ENCODE results near the gene GFOD1. TPM values are rescaled to one million over a fixed set of nuclear protein-coding genes. Genes with fewer than 3 reads are reported as not detected.

GFOD1 gene
- total RNA-seq, 1 experiment from 2014 or later, result 0.68 TPM

DNA sequence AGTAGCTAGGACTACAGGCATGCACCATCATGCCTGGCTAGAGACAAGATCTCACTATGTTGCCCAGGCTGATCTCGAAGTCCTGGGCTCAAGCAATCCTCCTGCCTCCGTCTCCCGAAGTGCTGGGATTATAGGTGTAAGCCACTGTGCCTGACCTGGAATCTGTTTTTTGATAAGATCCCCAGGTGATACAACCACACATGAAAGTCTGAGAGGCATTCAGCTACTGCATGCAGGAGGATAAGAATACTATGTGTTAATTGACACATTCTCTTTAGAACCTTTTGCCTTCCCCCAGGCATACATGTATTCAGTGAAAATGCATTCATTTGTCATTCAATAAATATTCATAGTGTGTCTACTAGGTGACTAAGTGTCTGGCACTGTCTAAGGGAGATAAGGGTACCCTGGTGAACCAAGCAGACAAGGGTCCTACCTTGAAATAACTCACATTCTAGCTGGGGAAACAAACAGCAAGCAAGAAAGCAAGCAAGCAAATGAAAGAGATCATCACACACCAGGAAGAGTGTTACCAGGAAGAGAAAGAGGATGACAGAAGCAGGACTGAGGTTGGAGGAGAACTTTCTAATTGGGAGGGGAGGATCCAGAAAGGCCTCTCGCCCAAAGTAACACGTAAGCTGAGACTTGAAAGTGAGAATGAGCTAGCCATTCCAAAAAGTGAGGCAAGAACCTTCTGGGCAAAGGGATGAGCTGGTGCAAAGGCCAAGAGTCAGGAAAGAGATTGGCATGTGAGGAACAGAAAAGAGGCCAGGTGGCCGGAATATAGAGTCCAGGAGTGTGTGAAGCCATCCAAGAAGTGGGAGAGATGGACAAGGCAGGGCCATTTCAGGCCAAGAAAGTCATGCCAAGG, 6.5 kb downstream of the GFOD1 start:
- intact Hi-C loops (cut with micrococcal nuclease; ENCODE audit: unreplicated experiment), result no loop called here
- H2AFZ ChIP-seq, result no peak overlapping the region
- H3K4me3 ChIP-seq, result no peak overlapping the region
- H3K4me2 ChIP-seq, result 0 out of 2 replicates have a peak overlapping the region, but pooled peaks have one; percentile 0
- ChIA-PET CTCF (no interaction called here), POLR2A (ENCODE audit: unreplicated experiment) (no interaction called here)
- H3K27me3 ChIP-seq (ENCODE audit: insufficient read depth, low read depth), result no peaks in the 10 kb centered on the region
- peaks cover 42% of the 10 kb centered on the region for H3K4me1 ChIP-seq (replicated peaks; ENCODE audit: insufficient read depth)
- peak in 1 of 2 experiments; percentile 76 for DNase-seq
- no peaks in the 10 kb centered on the region for H3K9me2 ChIP-seq (ENCODE audit: insufficient read depth)
- no peaks in the 10 kb centered on the region for H3K36me3 ChIP-seq (ENCODE audit: low read depth)
- H3K27ac ChIP-seq, result 0 out of 2 replicates have a peak overlapping the region, but pooled peaks have one; percentile 1
- peaks cover 18% of the 10 kb centered on the region; the same call in 1 of the 2 replicates for H3F3A ChIP-seq (ENCODE audit: insufficient read depth, low read depth)
- TF ChIP-seq, protein P1, sequence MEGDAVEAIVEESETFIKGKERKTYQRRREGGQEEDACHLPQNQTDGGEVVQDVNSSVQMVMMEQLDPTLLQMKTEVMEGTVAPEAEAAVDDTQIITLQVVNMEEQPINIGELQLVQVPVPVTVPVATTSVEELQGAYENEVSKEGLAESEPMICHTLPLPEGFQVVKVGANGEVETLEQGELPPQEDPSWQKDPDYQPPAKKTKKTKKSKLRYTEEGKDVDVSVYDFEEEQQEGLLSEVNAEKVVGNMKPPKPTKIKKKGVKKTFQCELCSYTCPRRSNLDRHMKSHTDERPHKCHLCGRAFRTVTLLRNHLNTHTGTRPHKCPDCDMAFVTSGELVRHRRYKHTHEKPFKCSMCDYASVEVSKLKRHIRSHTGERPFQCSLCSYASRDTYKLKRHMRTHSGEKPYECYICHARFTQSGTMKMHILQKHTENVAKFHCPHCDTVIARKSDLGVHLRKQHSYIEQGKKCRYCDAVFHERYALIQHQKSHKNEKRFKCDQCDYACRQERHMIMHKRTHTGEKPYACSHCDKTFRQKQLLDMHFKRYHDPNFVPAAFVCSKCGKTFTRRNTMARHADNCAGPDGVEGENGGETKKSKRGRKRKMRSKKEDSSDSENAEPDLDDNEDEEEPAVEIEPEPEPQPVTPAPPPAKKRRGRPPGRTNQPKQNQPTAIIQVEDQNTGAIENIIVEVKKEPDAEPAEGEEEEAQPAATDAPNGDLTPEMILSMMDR (conservative IDR thresholded peaks at IDR 0.05), result no peak
- TF ChIP-seq EZH2 (IDR thresholded peaks at IDR 0.05; ENCODE audit: low read depth), result no peak
- peaks cover 18% of the 10 kb centered on the region; the same call in 1 of the 2 replicates for H3K79me2 ChIP-seq (ENCODE audit: low read depth)
- H4K20me1 ChIP-seq (ENCODE audit: insufficient read depth), result no peaks in the 10 kb centered on the region
- H3K9me3 ChIP-seq (ENCODE audit: insufficient read depth, low read depth), result no peaks in the 10 kb centered on the region
- BruUV-seq (replicated peaks), result no TSS peak

DNA sequence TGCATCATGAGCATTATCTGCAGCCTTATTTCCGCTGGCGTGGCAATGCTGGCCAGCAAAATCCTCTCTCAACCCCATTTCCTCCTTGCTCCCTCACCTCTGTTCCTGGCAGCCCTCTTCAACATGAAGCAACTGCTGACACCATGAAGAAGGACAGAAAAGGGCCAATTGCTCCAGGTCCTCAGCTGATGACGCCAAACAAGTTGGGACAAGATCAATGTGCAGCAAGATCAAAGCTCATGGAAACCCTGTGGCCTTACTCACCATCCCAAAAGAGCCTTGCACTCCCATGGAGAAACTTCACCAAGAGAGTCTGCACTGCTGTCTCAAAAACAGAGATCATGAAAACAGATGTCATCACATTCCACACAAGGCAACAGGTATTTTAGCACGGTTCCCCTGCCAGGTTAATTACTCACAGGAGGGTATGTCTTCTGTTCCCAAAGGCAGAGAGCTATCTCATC, 7.4 kb downstream of the GFOD1 start:
- H3K4me3 ChIP-seq, result no peak overlapping the region
- no peaks in the 10 kb centered on the region for H3K36me3 ChIP-seq (ENCODE audit: low read depth)
- DNase-seq, result peak in 1 of 2 experiments; percentile 37
- no peak for TF ChIP-seq EZH2 (IDR thresholded peaks at IDR 0.05; ENCODE audit: low read depth)
- TF ChIP-seq, protein P1 (conservative IDR thresholded peaks at IDR 0.05), result no peak
- no peak overlapping the region for H3K4me2 ChIP-seq
- no peak overlapping the region for H2AFZ ChIP-seq
- no peak overlapping the region for H3K27ac ChIP-seq
- no peaks in the 10 kb centered on the region for H3K9me3 ChIP-seq (ENCODE audit: insufficient read depth, low read depth)
- intact Hi-C loops (cut with micrococcal nuclease; ENCODE audit: unreplicated experiment), result loop anchor here (5.0 kb wide), 1 partner anchor 143 kb away; no protein-coding TSS in a partner anchor
- H3F3A ChIP-seq (ENCODE audit: insufficient read depth, low read depth), result peaks cover 18% of the 10 kb centered on the region; the same call in 1 of the 2 replicates
- BruUV-seq (replicated peaks), result no TSS peak
- H4K20me1 ChIP-seq (ENCODE audit: insufficient read depth), result no peaks in the 10 kb centered on the region
- H3K79me2 ChIP-seq (ENCODE audit: low read depth), result peaks cover 11% of the 10 kb centered on the region; the same call in 1 of the 2 replicates
- POLR2A ChIA-PET (ENCODE audit: unreplicated experiment), result no interaction called here
- no peaks in the 10 kb centered on the region for H3K9me2 ChIP-seq (ENCODE audit: insufficient read depth)
- no peaks in the 10 kb centered on the region for H3K27me3 ChIP-seq (ENCODE audit: insufficient read depth, low read depth)
- H3K4me1 ChIP-seq (replicated peaks; ENCODE audit: insufficient read depth), result peaks cover 37% of the 10 kb centered on the region
- CTCF ChIA-PET, result no interaction called here

DNA sequence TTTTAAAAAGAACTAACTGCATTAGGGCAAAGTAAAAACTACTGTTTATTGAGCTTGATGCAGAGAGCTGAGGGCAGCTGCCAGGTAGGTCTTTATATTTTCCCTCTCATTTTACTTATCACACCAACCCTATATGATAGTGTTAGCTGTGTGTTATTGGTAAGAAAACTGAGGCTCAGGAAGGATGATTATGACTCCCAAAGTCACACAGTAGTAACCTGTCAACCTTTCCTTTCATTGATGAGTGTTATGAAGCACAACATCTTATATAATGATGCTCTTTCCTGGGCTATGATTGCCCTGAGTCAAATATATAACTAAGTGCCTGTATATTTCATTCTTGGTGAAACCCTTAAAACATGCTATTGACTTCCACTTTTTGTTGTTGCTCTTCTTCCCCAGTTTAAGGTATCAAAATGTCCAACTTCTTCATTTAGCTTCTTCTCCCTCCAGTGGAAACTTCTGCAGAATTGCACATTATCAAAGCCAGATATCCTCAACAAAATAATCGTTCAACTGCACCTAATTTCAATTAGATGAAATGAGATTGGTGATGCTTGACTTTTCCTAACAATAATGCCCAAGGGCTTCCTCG, 8.1 kb downstream of the GFOD1 start:
- no peak for DNase-seq
- no peaks in the 10 kb centered on the region for H4K20me1 ChIP-seq (ENCODE audit: insufficient read depth)
- no peak overlapping the region for H3K4me3 ChIP-seq
- H3K9me2 ChIP-seq (ENCODE audit: insufficient read depth), result no peaks in the 10 kb centered on the region
- H3K79me2 ChIP-seq (ENCODE audit: low read depth), result peaks cover 6% of the 10 kb centered on the region; the same call in 1 of the 2 replicates
- CTCF ChIA-PET, result no interaction called here
- H3F3A ChIP-seq (ENCODE audit: insufficient read depth, low read depth), result peaks cover 24% of the 10 kb centered on the region; the same call in 1 of the 2 replicates
- no peak for TF ChIP-seq EZH2 (IDR thresholded peaks at IDR 0.05; ENCODE audit: low read depth)
- TF ChIP-seq, protein P1 (conservative IDR thresholded peaks at IDR 0.05), result no peak
- no peak overlapping the region for H2AFZ ChIP-seq
- no peak overlapping the region for H3K27ac ChIP-seq
- H3K36me3 ChIP-seq (ENCODE audit: low read depth), result no peaks in the 10 kb centered on the region
- H3K9me3 ChIP-seq (ENCODE audit: insufficient read depth, low read depth), result no peaks in the 10 kb centered on the region
- POLR2A ChIA-PET (ENCODE audit: unreplicated experiment), result no interaction called here
- intact Hi-C loops (cut with micrococcal nuclease; ENCODE audit: unreplicated experiment), result loop anchor here (5.0 kb wide), 1 partner anchor 142 kb away; no protein-coding TSS in a partner anchor
- no peaks in the 10 kb centered on the region for H3K27me3 ChIP-seq (ENCODE audit: insufficient read depth, low read depth)
- H3K4me2 ChIP-seq, result no peak overlapping the region
- no TSS peak for BruUV-seq (replicated peaks)
- peaks cover 44% of the 10 kb centered on the region for H3K4me1 ChIP-seq (replicated peaks; ENCODE audit: insufficient read depth)
